GM11168 (cell line): ENCODE results near the gene ZDHHC7.

Source experiments
- in situ Hi-C: fragments of 300-500 bp; cut with MboI; formaldehyde crosslinking; loops from one replicate; pipeline ENCODE4 v1.12.0; 2022; ENCODE audit warnings: low sequenced_read_pairs; ENCODE audit not compliant: unreplicated experiment

Gene ZDHHC7

GRCh38 chr16:84927621-84928591, 83.4 kb downstream of the ZDHHC7 start:
- in situ Hi-C loops, result no loop called here

- in situ Hi-C loops, result no loop called here
Observed at GRCh38 chr16:84926462-84926861, 84.9 kb downstream of the ZDHHC7 start.

- in situ Hi-C loops, result no loop called here
Observed at GRCh38 chr16:84925773-84926372, 85.5 kb downstream of the ZDHHC7 start.

DNA sequence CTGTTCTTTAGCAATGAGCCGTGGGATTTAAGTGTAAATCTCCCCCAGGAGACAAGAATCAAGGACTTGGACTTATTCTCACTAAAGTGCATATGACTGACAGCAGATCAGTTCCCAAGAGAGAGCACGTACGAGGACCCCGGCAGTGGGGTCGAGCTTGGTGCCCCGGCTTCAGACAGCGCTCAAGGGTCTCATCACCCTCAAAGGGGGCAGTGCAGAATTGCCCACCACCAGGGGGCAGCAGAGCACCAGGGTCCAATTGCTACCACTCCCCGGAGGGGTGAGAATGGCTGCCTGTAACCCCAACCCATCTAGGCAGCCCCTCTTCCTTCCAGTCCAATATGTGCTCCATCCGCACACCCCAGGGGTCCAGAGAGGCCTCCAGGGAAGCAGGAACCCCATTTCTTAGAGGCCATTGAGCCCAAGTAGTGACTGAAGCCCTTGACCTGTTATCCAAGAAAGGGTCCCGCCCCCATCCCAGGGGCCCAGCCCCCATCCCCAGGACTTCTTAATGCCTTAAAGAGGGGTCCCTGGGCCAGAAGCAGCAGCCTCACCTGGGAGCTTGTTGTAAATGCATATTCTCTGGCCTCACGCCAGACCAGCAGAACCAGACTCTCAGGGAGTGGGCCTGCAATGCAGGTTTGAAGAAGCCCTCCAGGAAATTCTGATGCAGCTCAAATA, 86.1 kb downstream of the ZDHHC7 start:
- in situ Hi-C loops, result no loop called here

DNA sequence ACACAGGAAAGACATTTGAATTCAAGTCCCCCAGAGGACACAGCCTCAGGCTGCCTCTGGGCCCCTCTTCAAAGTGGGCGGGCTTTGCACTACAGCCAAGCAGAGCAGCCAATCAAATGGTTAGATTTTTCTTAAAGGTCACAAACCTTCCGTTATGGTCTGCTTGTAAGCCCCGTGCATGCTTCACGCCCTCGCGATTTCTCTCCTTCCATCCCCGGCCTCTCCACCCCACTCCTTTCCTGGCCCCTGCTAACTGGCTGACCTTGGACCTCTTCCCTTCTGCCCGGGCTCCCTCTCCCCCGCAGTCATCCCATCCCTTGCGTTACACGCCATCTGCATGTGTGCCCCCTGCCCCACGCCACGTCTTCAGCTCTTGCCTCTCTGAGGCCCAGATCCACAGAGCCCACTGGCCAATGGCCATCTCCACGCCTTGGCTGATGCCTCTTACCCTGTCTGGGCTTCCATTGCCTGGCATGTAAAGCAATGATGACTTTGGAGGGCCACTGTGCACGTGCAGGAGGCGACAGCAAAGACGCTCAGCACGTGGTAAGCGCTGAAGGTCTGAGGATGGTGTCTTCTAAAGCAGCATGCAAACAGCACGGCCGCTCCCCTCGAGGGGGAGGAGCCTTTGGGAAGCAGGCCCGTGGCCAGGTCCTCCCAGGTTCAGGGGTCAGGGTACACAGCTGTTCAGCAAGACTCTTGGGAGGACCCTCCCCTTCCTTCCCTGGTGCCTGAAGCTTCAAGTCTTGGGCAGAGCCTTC, 86.8 kb downstream of the ZDHHC7 start:
- in situ Hi-C loops, result no loop called here
